ENCODE measurements around the gene PSORS1C2.

DNA sequence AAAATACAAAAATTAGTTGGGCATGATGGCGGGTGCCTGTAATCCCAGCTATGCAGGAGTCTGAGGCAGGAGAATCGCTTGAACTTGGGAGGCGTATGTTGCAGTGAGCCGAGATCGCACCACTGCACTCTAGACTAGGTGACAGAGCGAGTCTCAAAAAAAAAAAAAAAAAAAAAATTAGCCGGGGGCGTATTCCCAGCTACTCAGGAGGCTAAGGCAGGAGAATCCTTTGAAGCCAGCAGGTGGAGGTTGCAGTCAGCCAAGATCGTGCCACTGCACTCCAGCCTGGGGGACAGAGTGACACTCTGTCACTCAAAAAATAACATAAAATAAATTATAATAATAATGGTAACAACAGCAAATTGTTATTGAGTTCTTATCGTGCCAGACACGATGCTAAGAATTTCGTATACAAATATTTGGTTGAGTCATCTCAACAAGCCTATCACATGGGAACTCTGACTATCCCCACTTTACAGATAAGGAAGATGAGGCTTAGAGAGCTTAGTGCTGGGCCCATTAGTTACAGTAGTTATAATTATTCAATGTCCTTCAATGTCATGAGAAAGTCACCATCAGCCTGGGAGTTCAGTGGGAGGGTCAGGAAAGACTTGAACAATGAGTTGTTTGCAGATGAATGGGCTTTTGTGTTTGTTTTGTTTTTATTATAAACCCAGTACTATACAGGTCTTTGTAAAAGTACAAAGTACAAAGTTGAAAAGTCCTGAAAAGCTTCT lies 45.9 kb downstream of the PSORS1C2 start:
- TF ChIP-seq, protein P1, sequence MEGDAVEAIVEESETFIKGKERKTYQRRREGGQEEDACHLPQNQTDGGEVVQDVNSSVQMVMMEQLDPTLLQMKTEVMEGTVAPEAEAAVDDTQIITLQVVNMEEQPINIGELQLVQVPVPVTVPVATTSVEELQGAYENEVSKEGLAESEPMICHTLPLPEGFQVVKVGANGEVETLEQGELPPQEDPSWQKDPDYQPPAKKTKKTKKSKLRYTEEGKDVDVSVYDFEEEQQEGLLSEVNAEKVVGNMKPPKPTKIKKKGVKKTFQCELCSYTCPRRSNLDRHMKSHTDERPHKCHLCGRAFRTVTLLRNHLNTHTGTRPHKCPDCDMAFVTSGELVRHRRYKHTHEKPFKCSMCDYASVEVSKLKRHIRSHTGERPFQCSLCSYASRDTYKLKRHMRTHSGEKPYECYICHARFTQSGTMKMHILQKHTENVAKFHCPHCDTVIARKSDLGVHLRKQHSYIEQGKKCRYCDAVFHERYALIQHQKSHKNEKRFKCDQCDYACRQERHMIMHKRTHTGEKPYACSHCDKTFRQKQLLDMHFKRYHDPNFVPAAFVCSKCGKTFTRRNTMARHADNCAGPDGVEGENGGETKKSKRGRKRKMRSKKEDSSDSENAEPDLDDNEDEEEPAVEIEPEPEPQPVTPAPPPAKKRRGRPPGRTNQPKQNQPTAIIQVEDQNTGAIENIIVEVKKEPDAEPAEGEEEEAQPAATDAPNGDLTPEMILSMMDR (IDR thresholded peaks at IDR 0.05): no peak
- TF ChIP-seq POLR2A (IDR thresholded peaks at IDR 0.05): no peak

Measured in testis (tissue), 2 donors.